DND-41 (cell line): ENCODE results near the gene CS.

Experiments used
- ATAC-seq: fragments of 200-7000 bp; cut with Tn5 transposase; 3 replicates; pipeline ENCODE4 v1.9.1; 2021; ENCODE audit warnings: low read depth; ENCODE audit not compliant: insufficient read depth
- DNase-seq: peaks from one replicate; pipeline ENCODE4 v3.0.0-alpha.2; 2020
- H2AFZ ChIP-seq: 2 replicates; pipeline ENCODE4 v1.6.0; 2012; ENCODE audit warnings: low read depth, low read length
- H3K27ac ChIP-seq: 2 replicates; pipeline ENCODE4 v1.5.1; 2012; ENCODE audit warnings: low read length, inconsistent platforms
- H3K27me3 ChIP-seq: fragments of 200-600 bp; sonication (generic); 2 replicates; pipeline ENCODE4 v1.6.0; 2012; ENCODE audit warnings: low read length, mild to moderate bottlenecking, inconsistent platforms; ENCODE audit not compliant: insufficient read depth, poor library complexity
- H3K36me3 ChIP-seq: 2 replicates; pipeline ENCODE4 v1.5.1; 2012; ENCODE audit warnings: low read length, inconsistent platforms; ENCODE audit not compliant: insufficient read depth
- H3K4me1 ChIP-seq: 2 replicates; pipeline ENCODE4 v1.5.1; 2012; ENCODE audit warnings: mild to moderate bottlenecking, low read length; ENCODE audit not compliant: insufficient read depth
- H3K4me2 ChIP-seq: 2 replicates; pipeline ENCODE4 v1.6.0; 2012; ENCODE audit warnings: mild to moderate bottlenecking, moderate library complexity, low read length, inconsistent platforms; ENCODE audit not compliant: insufficient read depth
- H3K4me3 ChIP-seq, 2 experiments: fragments of 200-600 bp in 1 of 2; shearing (Covaris generic) in 1 of 2; 2 replicates each; pipeline ENCODE4 v1.5.1; 2012 to 2016; ENCODE audit warnings: inconsistent platforms in 2 of 2, low read length in 2 of 2, mild to moderate bottlenecking in 2 of 2, low read depth in 1 of 2, moderate library complexity in 1 of 2
- H3K79me2 ChIP-seq: 2 replicates; pipeline ENCODE4 v1.6.0; 2012; ENCODE audit warnings: low read length, inconsistent platforms; ENCODE audit not compliant: insufficient read depth
- H3K9ac ChIP-seq: 2 replicates; pipeline ENCODE4 v1.6.0; 2012; ENCODE audit warnings: low read depth, mild to moderate bottlenecking, inconsistent platforms, low read length, moderate library complexity
- H3K9me3 ChIP-seq: 2 replicates; pipeline ENCODE4 v1.5.1; 2012; ENCODE audit warnings: low read length, moderate library complexity, mild to moderate bottlenecking, inconsistent platforms; ENCODE audit not compliant: insufficient read depth, severe bottlenecking
- H4K20me1 ChIP-seq: 2 replicates; pipeline ENCODE4 v1.6.0; 2012; ENCODE audit warnings: low read length; ENCODE audit not compliant: insufficient read depth
- CTCF ChIP-seq: IDR thresholded peaks from 2 replicates; pipeline ENCODE4 v1.5.1; 2012; ENCODE audit warnings: borderline replicate concordance, low read length, moderate library complexity, mild to moderate bottlenecking; ENCODE audit not compliant: poor library complexity, severe bottlenecking; ENCODE audit errors: extremely low read depth
- EZH2 ChIP-seq: IDR thresholded peaks from 3 replicates; pipeline ENCODE4 v1.6.1; 2012; ENCODE audit warnings: borderline replicate concordance, low read depth, mild to moderate bottlenecking, moderate library complexity, low read length, inconsistent platforms; ENCODE audit not compliant: severe bottlenecking

Gene CS

GRCh38 chr12:56247923-56248322, 52.2 kb downstream of the CS start:
- no peaks in the 10 kb centered on the region for H3K27me3 ChIP-seq
- H2AFZ ChIP-seq, result no peak overlapping the region
- peaks cover 83% of the 10 kb centered on the region for H3K36me3 ChIP-seq
- H3K4me2 ChIP-seq, result no peak overlapping the region
- H3K9ac ChIP-seq, result no peak overlapping the region
- H4K20me1 ChIP-seq, result 0 out of 2 replicates have a peak, but pooled peaks cover 3% of the 10 kb centered on the region
- no peak overlapping the region for H3K27ac ChIP-seq
- DNase-seq (no peak), ATAC-seq (no peak)
- H3K9me3 ChIP-seq, result no peaks in the 10 kb centered on the region
- H3K4me1 ChIP-seq, result no peaks in the 10 kb centered on the region
- 0 out of 2 replicates have a peak, but pooled peaks cover 2% of the 10 kb centered on the region for H3K79me2 ChIP-seq
- TF ChIP-seq EZH2 (no peak), CTCF (no peak)
- no peak overlapping the region for H3K4me3 ChIP-seq

DNA sequence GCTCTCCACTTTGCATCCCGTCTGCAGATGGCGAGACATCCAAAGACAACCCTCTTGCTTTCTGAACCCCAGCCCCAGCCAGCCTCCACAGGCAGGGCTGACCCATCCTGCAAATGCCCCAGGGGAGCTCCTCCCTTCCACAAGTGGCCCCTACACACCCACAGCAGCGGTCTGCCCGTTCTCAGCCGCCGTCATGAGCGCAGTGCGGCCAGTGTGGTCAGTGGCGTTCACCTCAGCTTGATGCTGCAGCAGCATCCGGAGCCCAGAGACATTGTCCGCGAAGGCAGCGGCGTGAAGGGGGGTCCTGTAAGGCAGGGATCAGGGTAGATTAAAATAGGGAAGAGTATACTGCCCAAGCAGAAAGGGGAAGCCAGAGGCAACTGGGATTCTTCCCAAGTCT, 55.6 kb downstream of the CS start:
- peaks cover 3% of the 10 kb centered on the region; the same call in 1 of the 2 replicates for H4K20me1 ChIP-seq
- H3K27ac ChIP-seq, result no peak overlapping the region
- peaks cover 90% of the 10 kb centered on the region for H3K36me3 ChIP-seq
- H3K4me3 ChIP-seq, result no peak overlapping the region
- H3K9me3 ChIP-seq, result no peaks in the 10 kb centered on the region
- no peak for DNase-seq
- TF ChIP-seq CTCF (no peak), EZH2 (no peak)
- H3K79me2 ChIP-seq, result 0 out of 2 replicates have a peak, but pooled peaks cover 2% of the 10 kb centered on the region
- H3K9ac ChIP-seq, result no peak overlapping the region
- H2AFZ ChIP-seq, result no peak overlapping the region
- ATAC-seq, result no peak
- H3K4me1 ChIP-seq, result no peaks in the 10 kb centered on the region
- no peak overlapping the region for H3K4me2 ChIP-seq
- no peaks in the 10 kb centered on the region for H3K27me3 ChIP-seq

DNA sequence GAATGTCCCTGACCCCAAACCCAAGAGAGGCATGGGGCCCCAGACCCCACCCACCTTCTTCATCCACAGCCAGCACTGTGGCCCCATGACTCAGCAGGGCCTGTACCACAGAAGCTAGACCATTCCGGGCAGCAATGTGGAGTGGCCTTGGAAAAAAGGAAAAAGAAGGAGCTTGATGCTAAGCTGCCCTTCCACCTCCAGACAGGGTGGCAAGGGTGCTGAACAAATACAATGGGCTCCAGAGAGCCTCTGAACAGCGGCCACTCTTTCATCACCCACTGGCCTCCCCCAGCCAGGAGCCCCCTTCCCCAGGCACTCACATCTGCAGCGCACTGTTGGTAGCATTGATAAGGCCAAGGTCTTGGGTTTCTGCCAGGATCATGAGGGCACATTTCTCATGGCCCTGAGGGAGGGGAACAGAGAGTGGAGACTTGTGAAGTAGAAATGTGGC, 56.4 kb downstream of the CS start:
- no peak overlapping the region for H3K27ac ChIP-seq
- peaks cover 91% of the 10 kb centered on the region for H3K36me3 ChIP-seq

More for the DNA sequence above, 56.4 kb downstream of the CS start:
- Histone ChIP-seq H3K79me2 (0 out of 2 replicates have a peak, but pooled peaks cover 2% of the 10 kb centered on the region), H3K9me3 (no peaks in the 10 kb centered on the region), H3K4me1 (no peaks in the 10 kb centered on the region), H2AFZ (no peak overlapping the region), H3K27me3 (no peaks in the 10 kb centered on the region), H3K4me2 (no peak overlapping the region), H3K4me3 (no peak overlapping the region), H3K9ac (no peak overlapping the region), H4K20me1 (peaks cover 3% of the 10 kb centered on the region; the same call in 1 of the 2 replicates)
- DNase-seq (no peak), ATAC-seq (no peak)
- no peak for TF ChIP-seq CTCF
- TF ChIP-seq EZH2, result no peak
